ENCODE data around the gene SIT1. TPM values are rescaled to one million over a fixed set of nuclear protein-coding genes. Genes with fewer than 3 reads are reported as not detected.
"Not testable (repeated sequence)": the region's sequence is repeated elsewhere in the genome, so short reads cannot be mapped to it uniquely, and the experiment has no call there.

Gene SIT1
- polyA plus RNA-seq, 1 donor, result not detected

DNA sequence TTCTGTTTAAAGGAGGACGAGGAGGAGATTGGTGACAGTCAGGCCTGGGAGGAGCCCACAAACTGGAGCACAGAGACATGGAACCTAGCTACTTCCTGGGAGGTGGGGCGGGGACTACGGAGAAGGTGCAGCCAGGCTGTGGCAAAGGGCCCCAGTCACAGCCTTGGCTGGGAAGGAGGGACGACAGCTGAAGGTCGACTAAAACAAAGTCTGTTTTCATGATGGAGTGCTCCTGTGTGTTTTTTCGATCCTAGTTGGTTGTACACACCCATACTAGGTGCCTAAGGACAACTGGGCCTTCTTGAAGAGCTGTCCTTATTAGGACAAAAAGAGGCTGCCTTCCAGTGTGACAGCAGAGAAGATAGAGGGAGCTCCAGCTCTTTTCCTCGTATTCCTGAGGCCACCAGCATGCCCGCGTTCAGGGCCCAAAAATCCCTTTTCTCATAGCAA, 10.3 kb upstream of the SIT1 start:
- DNase-seq (ENCODE audit: low read depth), result no peak

DNA sequence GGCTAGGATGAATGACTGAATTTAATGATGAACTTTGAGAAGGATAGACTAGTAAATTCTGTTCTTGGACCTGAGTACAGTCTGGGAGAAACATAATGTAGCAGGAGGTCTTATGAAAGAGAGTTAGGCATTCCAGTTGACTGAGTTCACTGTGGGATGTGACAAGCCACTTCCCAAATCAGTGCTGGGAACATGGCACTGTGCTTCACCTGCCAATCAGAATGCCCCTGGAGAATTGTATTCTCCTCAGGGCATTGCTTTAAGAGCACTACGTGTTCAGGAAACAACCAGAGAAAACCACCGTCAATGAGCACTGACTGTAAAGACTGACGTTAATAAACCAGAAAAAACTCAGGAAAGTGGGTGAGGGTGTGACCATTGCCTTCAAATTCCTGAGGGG, 8.6 kb upstream of the SIT1 start:
- no peak for DNase-seq (ENCODE audit: low read depth)

DNA sequence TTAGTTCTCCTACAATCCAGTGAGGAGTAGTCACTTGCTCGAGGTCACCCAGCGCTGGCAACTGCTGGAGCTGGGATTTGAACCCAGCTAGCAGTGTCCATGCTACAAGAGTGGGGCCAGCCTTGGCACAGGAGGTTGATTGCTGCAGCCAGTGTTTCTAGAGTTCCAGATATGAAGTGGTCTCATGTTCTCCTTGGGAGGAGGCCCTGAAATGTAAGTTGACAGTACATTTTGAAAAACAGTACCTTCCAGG, 8.2 kb upstream of the SIT1 start:
- no peak for DNase-seq (ENCODE audit: low read depth)

DNA sequence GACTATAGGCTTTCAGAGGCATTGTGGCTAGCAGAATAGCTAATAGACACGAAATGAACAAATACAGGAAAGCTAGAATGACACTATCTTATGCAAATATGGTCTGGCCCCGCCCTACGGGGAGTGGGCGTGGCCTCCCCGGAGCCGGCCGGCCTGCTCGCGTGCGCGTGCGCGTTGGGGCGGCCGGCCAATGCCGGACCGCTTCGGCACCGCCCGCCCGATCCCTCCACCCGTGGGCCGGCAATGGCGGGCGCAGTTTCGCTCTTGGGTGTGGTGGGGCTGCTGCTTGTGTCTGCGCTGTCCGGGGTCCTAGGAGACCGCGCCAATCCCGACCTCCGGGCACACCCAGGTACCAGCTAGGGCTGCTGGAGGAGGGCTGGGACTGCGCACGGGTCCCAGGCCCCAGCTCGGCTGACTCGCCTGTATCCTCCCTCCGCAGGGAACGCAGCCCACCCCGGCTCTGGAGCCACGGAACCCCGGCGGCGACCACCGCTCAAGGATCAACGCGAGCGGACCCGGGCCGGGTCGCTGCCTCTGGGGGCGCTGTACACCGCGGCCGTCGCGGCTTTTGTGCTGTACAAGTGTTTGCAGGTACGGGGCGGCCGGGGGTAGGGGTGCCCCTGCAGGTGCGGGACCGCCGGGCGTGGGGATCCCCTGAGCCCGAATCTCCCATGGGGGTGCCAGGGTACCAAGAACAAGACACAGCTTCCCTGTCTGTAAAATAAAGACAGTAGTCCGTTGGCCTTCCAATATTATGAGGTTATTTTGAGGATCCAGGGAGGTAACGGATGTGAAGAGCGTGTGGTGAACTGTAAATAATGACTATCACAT, 7.6 kb upstream of the SIT1 start, which contains the start of gene CCDC107:
Gene CCDC107 (plus strand): TSS at position 156 of the 831 bp plus-strand sequence. CDS start 88 bp downstream, at position 244.
- DNase-seq (ENCODE audit: low read depth), result peak; percentile 73

DNA sequence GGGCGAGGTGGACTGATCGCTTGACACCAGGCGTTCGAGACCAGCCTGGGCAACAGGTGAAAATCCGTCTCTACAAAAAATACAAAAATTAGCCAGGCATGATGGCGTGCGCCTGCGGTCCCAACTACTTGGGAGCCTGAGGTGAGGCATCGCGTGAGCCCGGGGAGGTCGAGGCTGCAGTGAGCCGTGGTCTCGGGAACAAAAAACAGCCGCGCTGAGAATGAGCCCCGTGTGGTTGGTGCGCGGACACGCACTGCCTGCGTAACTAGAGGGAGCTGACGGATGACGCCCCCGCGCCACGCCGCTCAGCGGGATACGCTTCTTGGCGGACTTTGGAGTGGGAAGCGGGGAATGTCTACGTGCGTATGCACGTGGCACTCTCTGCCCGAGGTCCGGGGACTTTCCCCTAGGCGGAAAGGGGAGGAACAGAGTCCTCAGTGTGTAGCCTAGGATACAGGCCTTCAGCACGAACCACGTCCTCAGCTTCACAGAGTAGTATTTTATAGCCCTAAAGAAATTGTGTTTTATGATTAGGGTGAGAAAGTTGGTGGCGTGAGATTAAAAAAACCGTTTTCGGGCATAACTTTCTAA, 6.9 kb upstream of the SIT1 start, which contains the start of gene RMRP:
Gene RMRP (minus strand): TSS at position 474 of the 591 bp plus-strand sequence.
- DNase-seq (ENCODE audit: low read depth), result peak; percentile 98

DNA sequence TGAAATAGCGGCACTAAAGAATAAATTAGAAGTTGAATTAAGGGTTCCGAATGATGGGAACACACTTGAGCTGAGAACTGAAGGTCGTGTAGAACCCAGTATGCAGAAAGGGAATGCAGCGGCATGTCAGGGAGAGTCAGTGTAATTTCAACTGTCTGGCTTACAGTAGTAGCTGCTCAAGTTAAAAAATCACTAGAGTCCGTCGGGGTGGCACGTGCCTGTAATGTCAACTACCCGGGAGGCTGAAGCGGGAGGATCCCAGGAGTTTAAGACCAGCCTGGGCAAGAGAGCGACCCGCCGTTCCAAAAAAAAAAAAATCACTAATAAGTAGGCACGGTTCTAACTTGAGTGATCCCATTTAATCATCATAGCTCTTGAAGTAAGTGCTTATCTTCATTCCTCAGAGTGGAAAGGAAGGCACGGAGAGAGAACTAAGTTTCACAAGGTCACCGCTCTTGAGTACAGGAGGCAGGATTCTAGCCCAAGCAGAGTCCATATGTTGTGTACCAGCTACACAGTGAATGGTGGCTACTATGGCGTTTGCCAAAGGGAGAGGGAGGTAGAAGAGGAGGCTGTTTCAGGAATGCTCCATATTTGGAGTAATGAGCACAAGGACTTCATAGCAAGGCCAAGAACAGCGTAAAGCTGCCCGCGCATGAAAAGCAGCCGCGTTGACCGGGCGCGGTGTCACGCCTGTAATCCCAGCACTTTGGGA, 6.3 kb upstream of the SIT1 start:
- DNase-seq (ENCODE audit: low read depth), result no peak

DNA sequence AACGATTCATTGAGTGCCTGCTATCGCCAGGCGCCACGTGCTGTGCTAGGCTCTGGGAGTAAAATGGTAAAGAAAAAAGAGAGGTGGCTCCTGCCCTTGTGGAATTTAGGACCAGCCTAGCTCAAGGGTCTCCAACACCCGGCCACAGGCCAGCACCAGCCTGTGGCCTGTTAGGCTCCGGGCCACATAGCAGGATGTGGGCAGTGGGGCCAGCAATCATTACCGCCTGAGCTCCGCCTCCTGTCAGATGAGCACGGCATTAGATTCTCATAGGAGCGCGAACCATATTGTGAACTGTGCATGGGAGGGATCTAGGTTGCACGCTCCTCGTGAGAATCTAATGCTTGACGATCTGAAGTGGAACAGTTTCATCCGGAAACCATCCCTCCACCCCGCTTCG, 5.6 kb upstream of the SIT1 start:
- DNase-seq (ENCODE audit: low read depth), result no peak

DNA sequence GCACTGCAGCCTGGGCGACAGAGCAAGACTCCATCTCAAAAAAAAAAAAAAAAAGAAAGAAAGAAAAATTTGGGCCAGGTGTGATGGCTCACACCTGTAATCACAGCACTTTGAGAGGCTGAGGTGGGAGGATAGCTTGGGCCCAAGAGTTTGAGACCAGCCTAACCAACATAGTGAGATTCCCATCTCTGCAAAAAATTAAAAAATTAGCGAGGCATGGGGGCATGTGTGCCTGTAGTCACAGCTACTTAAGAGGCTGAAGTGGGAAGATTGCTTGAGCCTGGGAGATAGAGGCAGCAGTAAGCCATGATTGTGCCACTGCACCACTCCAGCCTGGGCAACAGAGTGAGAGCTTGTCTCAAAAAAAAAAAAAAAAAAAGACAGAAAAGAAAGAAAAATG, 2.9 kb upstream of the SIT1 start:
- DNase-seq (ENCODE audit: low read depth), result no peak

DNA sequence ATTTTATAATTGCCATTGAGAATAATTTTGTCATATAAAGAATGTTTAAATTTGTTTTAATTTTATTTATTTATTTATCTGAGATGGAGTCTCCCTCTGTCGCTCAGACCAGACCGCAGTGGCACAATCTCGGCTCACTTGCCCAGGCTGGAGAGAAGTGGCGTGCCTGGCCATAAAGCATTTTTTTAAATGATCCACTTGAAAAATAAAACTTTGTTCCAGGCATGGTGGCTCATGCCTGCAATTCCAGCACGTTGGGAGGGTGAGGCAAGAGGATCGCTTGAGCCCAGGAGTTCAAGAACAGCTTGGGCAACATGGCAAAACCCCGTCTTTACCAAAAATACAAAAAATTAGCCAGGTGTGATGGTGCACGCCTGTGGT, 2.1 kb upstream of the SIT1 start:
- DNase-seq (ENCODE audit: low read depth), result no peak

DNA sequence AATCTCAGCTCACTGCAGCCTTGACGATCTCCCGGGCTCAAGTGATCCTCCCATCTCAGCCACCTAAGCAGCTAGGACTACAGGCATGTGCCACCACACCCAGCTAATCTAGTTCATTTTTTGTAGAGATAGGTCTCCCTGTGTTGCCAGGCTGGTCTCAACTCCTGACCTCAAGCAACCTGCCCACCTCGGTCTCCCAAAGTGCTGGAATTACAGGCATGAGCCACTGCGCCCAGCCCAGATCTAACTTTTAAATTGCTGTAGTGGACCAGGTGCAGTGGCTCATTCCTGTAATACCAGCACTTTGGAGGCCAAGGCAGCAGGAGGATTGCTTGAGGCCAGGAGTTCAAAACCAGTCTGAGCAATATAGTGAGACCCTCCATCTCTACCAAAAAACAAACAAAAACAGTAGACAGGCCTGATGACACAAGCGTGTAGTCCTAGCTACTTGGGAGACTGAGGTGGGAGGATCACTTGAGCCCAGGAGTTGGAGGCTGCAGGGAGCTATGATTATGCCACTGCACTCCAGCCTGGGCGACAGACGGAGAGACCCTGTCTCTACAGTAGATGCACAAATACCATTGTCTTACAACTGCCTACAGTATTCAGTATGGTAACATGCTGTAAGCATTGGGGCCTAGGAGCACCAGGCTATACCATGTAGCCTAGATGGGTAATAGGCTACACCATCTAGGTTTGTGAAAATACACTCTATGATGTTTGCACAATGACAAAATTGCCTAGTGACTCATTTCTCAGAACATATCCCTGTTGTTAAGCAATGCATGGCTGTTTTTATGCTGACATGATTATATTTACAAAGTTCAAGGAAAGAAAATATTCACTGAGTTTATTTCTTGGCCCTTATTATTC, 1.5 kb upstream of the SIT1 start:
- DNase-seq (ENCODE audit: low read depth), result no peak

DNA sequence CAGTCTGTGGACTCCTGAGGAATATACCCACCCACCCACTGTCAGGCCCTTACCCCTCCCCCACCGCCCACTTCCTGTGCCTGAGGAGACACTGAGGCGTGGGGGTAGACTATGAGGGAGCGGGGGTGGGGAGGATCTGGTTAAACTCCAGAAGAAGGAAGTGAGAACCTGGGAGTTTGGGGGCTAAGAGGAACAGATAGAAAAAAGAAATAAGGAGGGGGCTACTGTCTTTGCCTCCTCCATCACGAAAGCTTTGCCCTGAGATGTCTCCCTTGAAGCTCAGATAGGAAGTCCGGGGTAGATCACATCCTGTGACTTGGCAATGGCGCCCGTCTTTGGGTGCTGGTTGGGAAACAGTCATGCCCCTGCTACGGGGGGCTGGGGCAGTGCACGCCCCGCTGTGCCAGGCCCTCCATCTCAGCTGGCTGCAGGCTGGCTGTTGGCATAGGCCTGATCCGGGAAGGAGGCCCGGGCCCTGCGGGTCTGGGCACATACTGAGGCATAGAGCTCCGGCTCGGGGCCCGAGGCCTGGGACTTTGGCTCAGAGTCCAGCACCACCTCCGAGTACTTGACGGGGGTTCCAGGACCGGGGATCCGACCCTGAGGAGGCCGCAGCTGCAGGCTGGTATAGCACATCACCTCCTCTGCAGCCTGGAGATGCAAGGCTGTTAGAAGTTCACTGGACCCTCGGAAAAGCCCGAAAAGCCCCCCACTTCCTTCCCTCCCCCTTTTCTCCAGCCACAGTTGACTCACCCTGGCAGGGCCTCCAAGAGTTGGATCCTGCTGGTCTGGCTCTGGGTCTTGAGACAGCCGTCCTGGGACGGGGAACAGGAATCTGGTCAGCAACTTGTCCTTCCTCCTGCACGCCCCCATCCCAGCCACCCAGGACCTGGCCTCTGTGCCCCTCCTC, 1.0 kb downstream of the SIT1 start:
- no peak for DNase-seq (ENCODE audit: low read depth)

DNA sequence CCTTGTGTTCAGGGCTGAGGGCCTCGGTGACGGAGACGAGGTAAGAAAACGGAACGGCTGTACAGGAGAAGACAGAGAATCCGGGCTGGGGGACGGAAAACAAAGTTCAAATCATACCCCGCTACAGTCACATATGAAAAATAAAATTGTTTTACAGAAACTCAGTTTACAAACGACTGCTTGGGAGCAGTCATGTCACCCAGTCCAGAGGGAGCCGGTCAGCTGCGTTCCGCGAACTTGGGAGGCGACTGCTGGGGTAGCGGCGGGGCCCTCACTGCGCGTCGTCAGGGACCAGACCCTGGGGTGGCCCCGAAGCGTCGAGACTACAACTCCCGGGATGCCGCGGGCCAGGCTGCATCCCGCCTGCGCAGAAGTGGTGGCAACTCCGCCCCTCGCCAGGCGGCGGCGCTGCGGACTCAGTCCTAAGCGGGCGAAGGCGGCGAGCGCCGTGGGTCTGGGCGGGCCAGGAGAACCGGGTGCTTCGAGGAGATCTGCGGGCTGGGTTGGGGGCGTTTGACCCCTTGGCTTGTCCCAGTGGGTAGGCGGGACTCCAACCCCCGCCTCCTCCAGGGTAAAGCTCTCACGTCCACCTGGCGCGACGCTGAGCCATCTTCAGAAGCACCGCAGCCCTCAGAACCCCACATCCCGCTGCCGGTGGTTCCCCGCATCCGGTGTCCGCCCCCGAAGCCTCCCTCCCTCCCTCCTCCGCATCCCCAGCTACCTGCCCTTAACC, 4.0 kb downstream of the SIT1 start:
- peak; percentile 70 for DNase-seq (ENCODE audit: low read depth)

DNA sequence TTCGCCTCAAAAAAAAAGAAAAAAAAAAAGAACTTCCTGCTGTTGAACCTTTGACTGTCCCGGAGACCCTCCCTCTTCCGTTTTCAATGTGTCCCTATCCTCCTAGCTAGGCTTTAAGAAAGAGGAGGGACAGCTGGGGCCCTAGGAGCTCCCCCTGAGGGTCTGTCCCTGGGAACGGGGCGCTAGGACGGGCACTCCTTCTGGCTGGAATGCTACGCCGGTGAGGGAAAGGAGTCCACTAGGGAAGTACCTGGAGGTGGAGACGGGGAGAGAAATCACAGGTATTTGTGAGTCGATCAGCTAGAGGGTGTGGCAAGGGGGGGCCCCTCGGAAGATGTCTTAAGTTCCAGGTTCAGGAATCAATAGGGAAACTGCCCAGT, 4.6 kb downstream of the SIT1 start:
- no peak for DNase-seq (ENCODE audit: low read depth)

DNA sequence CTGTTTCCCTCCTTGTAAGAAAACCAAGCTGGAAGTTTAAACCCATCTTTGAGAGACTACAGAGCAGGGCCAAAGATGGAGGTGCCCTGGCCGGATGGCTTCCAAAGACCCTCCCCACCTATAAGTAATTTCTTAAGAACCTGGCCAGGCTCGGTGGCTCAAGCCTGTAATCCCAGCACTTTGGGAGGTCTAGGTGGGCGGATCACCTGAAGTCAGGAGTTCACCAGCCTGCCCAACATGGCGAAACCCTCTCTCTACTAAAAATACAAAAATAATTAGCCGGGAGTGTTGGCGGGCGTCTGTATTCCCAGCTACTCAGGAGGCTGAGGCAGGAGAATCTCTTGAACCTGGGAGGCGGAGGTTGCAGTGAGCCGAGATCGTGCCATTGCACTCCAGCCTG, 5.0 kb downstream of the SIT1 start:
- not testable (repeated sequence) for DNase-seq (ENCODE audit: low read depth)

DNA sequence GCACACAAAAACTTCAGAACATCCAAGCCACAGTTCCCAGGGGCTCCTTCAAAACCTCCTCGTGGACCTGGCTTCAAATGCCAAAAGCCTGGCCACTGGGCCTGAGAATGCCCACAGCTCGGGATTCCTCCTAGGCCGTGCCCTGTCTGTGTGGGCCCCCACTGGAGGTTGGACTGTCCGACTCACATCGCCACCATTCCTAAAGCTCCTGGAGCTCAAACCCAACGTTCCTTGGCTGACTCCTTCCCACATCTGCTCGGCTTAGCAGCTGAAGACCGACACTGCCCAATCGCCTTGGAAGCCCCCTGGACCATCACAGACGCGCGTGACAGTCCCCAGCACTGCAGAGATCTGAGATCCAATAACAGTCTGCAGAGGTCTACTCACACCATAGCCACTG, 7.7 kb downstream of the SIT1 start:
- DNase-seq (ENCODE audit: low read depth), result no peak

DNA sequence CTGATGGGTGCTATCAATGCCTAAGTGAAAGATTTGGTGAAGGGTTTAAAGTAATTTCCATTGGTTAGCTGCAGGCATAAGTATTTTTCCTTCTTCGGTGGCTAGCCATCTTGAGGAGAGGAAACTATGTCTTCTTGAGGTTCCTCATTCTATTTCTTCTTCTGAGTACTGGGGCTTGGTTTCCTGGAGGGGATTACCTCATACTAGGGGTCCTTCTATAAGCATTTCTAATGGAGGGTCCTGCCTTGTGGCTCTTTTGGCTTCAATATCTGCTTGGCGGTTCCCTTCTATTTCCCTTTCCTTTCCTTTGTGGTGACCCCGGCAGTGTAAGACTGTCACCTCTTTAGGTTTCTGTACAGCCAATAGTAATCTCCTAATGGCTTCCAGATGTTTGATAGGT, 9.3 kb downstream of the SIT1 start:
- DNase-seq (ENCODE audit: low read depth), result not testable (repeated sequence)

DNA sequence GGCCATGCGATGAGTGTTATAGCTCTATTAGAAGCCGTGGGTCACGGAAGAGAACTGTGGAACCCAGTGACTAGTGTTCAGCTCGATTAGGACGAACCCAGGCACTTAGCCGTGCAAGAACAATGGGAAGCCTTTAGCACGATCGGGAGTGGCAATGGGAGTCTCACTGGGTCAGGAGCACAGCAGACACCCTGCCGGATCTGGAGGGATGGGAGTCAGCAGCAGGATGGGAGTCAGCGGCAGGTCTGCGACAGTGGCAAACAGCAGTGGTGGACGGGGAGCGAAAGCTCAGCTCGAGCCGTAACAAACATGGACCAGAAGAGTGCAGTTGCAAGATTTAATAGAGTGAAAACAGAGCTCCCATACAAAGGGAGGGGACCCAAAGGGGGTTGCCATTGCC, 10.3 kb downstream of the SIT1 start:
- DNase-seq (ENCODE audit: low read depth), result not testable (repeated sequence)

DNA sequence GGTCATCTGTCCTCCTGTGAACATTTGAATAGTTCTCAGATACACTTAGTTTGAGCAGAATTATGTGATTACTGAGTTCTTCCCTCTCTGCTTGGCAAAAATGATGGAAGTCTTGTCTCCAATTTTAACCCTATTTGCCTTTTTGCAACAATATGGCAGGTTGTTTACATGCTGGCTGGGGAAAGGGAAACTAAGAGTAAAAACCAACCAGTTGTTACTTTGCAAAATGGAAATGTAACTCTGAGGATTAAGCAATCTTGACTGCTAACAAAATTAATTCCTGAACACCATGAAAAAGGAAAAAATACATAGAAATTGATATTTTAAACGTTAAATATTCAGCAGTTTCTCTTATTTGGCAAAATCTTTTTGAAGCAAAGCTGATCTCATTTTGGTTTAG, 11.1 kb downstream of the SIT1 start:
- no peak for DNase-seq (ENCODE audit: low read depth)

DNA sequence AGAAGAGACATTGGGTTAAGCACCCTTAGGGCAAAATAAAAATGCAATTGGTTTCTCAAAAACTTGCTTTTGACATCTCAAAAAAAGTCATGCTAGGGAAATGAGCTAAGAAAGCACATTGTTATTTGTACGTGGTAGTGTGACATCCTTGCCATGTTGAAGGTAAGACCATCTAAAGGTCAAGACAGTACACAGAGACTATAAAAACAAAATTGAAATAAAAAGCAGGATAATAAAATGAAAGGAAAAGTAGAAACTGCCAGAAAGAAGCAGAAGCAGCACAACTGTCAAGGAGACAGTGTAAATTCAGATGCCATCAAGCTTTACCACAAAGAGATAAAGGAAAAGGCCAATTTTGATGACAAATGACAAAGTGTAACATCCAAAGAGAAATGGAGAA, 11.5 kb downstream of the SIT1 start:
- DNase-seq (ENCODE audit: low read depth), result not testable (repeated sequence)

DNA sequence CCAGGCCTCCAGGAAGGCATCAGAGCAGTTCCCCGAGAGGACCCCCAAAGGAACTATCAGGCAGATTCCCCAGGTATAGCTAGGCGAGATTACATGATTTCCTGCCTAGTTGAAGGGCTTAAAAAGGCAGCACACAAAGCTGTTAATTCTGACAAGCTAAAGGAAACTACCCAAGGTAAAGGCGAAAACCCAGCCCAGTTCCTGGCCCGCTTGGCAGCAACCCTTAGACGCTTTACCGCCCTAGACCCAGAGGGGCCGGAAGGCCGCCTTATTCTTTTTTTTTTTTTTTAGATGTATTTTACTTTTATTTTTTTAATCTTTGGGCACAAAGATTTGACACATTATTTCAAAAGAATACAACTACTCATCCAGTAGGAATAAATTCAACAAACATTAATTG, 12.0 kb downstream of the SIT1 start:
- DNase-seq (ENCODE audit: low read depth), result not testable (repeated sequence)
